A549 (cell line): ENCODE measurements around the gene MYO1D.

ENCODE experiments used
- CTCF ChIP-seq: fragments of >200 bp; sonication (Bioruptor Twin); formaldehyde crosslinking; IDR thresholded peaks from 3 replicates; pipeline ENCODE4 v1.5.1; 2016
- ELK1 ChIP-seq: fragments of 150-350 bp; IDR thresholded peaks from 2 replicates; pipeline ENCODE4 v1.6.1; 2014; ENCODE audit warnings: low read depth, mild to moderate bottlenecking, low read length
- ESRRA ChIP-seq: fragments of 150-350 bp; IDR thresholded peaks from 2 replicates; pipeline ENCODE4 v1.6.1; 2014; ENCODE audit warnings: mild to moderate bottlenecking, low read length, borderline replicate concordance
- PBX3 ChIP-seq: IDR thresholded peaks from 2 replicates; pipeline ENCODE4 v1.6.1; 2012
- RAD21 ChIP-seq, 2 experiments: fragments of >200 bp in 1 of 2; sonication (Bioruptor Twin) in 1 of 2; formaldehyde crosslinking in 1 of 2; IDR thresholded peaks in 1 of 2; conservative IDR thresholded peaks in 1 of 2; 2 replicates in 1 of 2; 3 replicates in 1 of 2; pipeline ENCODE4 v1.6.1; 2012 to 2018; ENCODE audit warnings: inconsistent platforms in 1 of 2
- ZC3H11A ChIP-seq: fragments of 450-650 bp; IDR thresholded peaks from 2 replicates; pipeline ENCODE4 v1.6.1; 2014; ENCODE audit warnings: antibody characterized with exemption, mild to moderate bottlenecking
- TF ChIP-seq, protein P1 (sequence below): IDR thresholded peaks from 2 replicates; pipeline ENCODE4 v1.6.1; 2012

DNA sequence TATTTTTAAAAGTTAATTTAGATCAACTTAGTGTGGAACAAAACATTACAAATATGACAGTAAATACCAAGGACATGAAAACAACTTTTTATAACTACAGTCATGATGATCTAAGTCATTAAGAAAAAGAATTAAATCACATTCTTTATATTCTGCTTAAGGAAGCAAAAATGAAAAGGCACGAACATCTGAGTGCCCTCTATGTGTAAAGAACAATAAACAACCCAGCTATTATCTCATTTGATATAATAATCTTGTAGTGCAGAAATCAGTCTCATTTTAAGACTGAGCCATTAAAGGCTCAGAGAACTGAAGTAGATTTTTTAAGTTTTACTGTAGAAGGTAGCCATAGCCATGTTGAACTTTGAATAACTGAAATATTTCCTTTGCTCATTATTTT lies 13.4 kb downstream of the MYO1D start:
- TF ChIP-seq CTCF (no peak), RAD21 (conservative IDR thresholded peaks at IDR 0.05 in 1 of 2, IDR thresholded peaks at IDR 0.05 in 1 of 2) (no peak), ELK1 (no peak), ZC3H11A (no peak), PBX3 (no peak), ESRRA (no peak)
- TF ChIP-seq, protein P1, sequence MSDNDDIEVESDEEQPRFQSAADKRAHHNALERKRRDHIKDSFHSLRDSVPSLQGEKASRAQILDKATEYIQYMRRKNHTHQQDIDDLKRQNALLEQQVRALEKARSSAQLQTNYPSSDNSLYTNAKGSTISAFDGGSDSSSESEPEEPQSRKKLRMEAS = no peak
